ENCODE data around the gene CRIM1.

CRIM1 gene

GRCh38 chr2:36567711-36568408 lies 212.3 kb downstream of the CRIM1 start (continued):
- TF ChIP-seq ZFP3 (CRISPR knock-in tag; IDR thresholded peaks at IDR 0.05), result no peak
- no peak for TF ChIP-seq ZNF565 (CRISPR knock-in tag; conservative IDR thresholded peaks at IDR 0.05; ENCODE audit: low read depth)
- TF ChIP-seq CSDC2 (CRISPR knock-in tag; IDR thresholded peaks at IDR 0.05), result no peak
- TF ChIP-seq GLIS3 (CRISPR knock-in tag; IDR thresholded peaks at IDR 0.05), result no peak
- no peak for TF ChIP-seq TSHZ2 (CRISPR knock-in tag; IDR thresholded peaks at IDR 0.05)

- TF ChIP-seq ZNF565 (CRISPR knock-in tag; conservative IDR thresholded peaks at IDR 0.05; ENCODE audit: low read depth) (no peak), ZFP3 (CRISPR knock-in tag; IDR thresholded peaks at IDR 0.05) (no peak), ZNF8 (CRISPR knock-in tag; IDR thresholded peaks at IDR 0.05) (no peak), RARB (CRISPR knock-in tag; IDR thresholded peaks at IDR 0.05) (no peak), CSDC2 (CRISPR knock-in tag; IDR thresholded peaks at IDR 0.05) (no peak), ISL1 (CRISPR knock-in tag; IDR thresholded peaks at IDR 0.05) (no peak), ARNTL (CRISPR knock-in tag; IDR thresholded peaks at IDR 0.05; ENCODE audit: borderline replicate concordance, low read depth) (no peak), SNAI2 (CRISPR knock-in tag; IDR thresholded peaks at IDR 0.05) (no peak), ESRRG (CRISPR knock-in tag; IDR thresholded peaks at IDR 0.05) (no peak), ZC3H10 (CRISPR knock-in tag; IDR thresholded peaks at IDR 0.05) (no peak), TCF4 (CRISPR knock-in tag; IDR thresholded peaks at IDR 0.05; ENCODE audit: borderline replicate concordance) (no peak), TOX (CRISPR knock-in tag; IDR thresholded peaks at IDR 0.05; ENCODE audit: borderline replicate concordance) (no peak), TSHZ2 (CRISPR knock-in tag; IDR thresholded peaks at IDR 0.05) (no peak)
- TF ChIP-seq, protein P1, sequence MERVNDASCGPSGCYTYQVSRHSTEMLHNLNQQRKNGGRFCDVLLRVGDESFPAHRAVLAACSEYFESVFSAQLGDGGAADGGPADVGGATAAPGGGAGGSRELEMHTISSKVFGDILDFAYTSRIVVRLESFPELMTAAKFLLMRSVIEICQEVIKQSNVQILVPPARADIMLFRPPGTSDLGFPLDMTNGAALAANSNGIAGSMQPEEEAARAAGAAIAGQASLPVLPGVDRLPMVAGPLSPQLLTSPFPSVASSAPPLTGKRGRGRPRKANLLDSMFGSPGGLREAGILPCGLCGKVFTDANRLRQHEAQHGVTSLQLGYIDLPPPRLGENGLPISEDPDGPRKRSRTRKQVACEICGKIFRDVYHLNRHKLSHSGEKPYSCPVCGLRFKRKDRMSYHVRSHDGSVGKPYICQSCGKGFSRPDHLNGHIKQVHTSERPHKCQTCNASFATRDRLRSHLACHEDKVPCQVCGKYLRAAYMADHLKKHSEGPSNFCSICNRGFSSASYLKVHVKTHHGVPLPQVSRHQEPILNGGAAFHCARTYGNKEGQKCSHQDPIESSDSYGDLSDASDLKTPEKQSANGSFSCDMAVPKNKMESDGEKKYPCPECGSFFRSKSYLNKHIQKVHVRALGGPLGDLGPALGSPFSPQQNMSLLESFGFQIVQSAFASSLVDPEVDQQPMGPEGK (CRISPR knock-in tag; IDR thresholded peaks at IDR 0.05; ENCODE audit: borderline replicate concordance), result no peak
- TF ChIP-seq, protein P2, sequence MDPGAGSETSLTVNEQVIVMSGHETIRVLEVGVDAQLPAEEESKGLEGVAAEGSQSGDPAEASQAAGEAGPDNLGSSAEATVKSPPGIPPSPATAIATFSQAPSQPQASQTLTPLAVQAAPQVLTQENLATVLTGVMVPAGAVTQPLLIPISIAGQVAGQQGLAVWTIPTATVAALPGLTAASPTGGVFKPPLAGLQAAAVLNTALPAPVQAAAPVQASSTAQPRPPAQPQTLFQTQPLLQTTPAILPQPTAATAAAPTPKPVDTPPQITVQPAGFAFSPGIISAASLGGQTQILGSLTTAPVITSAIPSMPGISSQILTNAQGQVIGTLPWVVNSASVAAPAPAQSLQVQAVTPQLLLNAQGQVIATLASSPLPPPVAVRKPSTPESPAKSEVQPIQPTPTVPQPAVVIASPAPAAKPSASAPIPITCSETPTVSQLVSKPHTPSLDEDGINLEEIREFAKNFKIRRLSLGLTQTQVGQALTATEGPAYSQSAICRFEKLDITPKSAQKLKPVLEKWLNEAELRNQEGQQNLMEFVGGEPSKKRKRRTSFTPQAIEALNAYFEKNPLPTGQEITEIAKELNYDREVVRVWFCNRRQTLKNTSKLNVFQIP (CRISPR knock-in tag; IDR thresholded peaks at IDR 0.05; ENCODE audit: borderline replicate concordance, low read depth), result no peak
- ATAC-seq, result peak; percentile 66
Measured at GRCh38 chr2:36568516-36569246, 213.1 kb downstream of the CRIM1 start.

GRCh38 chr2:36569267-36569856 lies 213.8 kb downstream of the CRIM1 start:
- ATAC-seq, result peak; percentile 27
- TF ChIP-seq ESRRG (CRISPR knock-in tag; IDR thresholded peaks at IDR 0.05), result no peak
- TF ChIP-seq, protein P2 (CRISPR knock-in tag; IDR thresholded peaks at IDR 0.05; ENCODE audit: borderline replicate concordance, low read depth), result no peak
- TF ChIP-seq ISL1 (CRISPR knock-in tag; IDR thresholded peaks at IDR 0.05), result no peak
- TF ChIP-seq, protein P1 (CRISPR knock-in tag; IDR thresholded peaks at IDR 0.05; ENCODE audit: borderline replicate concordance), result no peak
- TF ChIP-seq ARNTL (CRISPR knock-in tag; IDR thresholded peaks at IDR 0.05; ENCODE audit: borderline replicate concordance, low read depth), result no peak
- TF ChIP-seq ZNF8 (CRISPR knock-in tag; IDR thresholded peaks at IDR 0.05), result no peak
- TF ChIP-seq ZFP30 (CRISPR knock-in tag; IDR thresholded peaks at IDR 0.05), result no peak
